ENCODE data around the gene TGFB1I1. TPM values are rescaled to one million over a fixed set of nuclear protein-coding genes. Genes with fewer than 3 reads are reported as not detected.
"Not testable (repeated sequence)": the region's sequence is repeated elsewhere in the genome, so short reads cannot be mapped to it uniquely, and the experiment has no call there.

Gene TGFB1I1
- polyA plus RNA-seq, 3 donors = 5.0 to 59.9 (median 32.0) TPM

DNA sequence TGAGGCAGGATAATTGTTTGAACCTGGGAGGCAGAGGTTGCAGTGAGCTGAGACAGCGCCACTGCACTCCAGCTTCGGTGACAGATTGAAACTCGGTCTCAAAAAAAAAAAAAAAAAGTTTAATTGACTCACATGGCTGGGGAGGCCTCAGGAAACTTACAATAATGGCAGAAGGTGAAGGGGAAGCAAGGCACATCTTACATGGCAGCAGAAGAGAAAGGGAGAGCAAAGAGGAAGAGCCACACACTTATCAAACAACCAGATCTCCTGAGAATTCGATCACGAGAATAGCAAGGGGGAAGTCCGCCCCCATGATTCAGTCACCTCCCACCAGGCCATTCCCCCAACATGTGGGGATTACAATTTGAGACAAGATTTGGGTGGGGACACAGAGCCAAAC, 26.0 kb upstream of the TGFB1I1 start:
- H3K27ac ChIP-seq (ENCODE audit: low read depth, low read length) = not testable (repeated sequence)
- WGBS, 3 donors = 72 to 83% (median 72%) methylated on average over 6 of the region's 6 CpGs

DNA sequence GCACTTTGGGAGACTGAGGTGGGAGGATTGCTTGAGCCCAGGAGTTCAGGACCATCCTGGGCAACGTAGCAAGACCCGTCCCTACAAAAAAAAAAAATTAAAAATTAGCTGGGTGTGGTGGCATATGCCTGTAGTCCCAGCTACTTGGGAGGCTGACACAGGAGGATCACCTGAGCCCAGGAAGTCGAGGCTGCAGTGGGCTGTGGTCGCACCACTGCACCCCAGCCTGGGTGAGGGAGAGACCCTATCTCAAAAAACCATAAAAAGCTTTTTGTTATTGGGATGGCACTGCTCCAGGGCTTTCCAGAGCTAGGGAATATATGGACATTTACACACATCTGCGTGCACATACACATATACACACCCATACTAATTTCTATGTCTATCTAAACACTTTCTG, 20.8 kb upstream of the TGFB1I1 start:
- no peak overlapping the region for H3K27ac ChIP-seq (ENCODE audit: low read depth, low read length)
- 85 to 89% (median 86%) methylated on average over 5 of the region's 5 CpGs for WGBS, 3 donors

DNA sequence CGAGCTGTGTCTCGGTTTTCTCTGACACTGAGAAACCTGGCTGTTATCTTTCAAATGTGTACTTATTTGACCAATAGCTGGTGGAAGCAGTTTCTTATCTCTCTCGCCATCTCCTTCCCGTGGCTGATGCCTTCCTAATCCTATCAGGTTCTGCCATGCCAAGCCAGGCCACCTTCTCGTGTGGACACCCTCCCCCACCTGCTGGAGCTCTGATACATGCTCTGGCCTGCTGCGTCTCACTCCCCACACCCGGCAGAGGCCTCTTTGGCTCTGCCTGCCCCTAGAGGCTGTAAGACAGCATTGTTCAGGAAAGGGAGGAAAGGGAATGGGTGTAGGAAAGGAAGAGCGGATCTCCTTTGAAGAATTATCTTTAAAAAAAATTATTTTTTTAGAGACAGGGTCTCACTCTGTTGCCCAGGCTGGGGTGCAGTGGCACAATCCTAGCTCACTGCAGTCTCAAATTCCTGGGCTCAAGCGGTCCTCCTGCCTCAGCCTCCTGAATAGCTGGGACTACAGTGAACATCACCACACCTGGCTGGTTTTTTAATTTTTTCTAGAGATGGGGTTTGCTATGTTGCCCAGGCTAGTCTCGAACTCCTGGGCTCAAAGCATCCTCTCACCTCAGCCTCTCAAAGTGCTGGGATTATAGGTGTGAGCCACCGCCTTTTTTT, 20.1 kb upstream of the TGFB1I1 start:
- no peak overlapping the region for H3K27ac ChIP-seq (ENCODE audit: low read depth, low read length)
- 42 to 55% (median 48%) methylated on average over 11 of the region's 11 CpGs for WGBS, 3 donors

DNA sequence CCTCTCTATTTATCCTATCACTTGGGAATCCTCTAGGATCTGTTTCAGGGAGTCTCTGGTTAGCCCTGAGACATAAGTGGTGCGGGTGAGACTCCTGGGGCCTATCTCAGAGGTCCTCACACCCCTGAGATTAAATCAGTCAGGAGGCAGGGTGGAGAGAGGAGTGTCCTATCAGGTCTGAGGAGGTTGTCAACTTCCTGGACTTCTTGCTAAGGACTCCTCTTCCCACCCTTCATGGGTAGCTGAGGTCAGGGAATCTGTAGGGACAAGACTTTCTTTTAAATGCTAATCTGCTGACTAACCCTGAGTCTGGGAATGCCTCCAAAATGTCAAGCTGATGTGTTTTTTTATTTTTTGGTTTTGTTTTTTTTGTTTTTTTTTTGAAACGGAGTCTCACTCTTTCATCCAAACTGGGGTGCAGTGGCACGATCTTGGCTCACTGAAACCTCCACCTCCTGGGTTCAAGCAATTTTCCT, 19.3 kb upstream of the TGFB1I1 start:
- no peak overlapping the region for H3K27ac ChIP-seq (ENCODE audit: low read depth, low read length)
- WGBS, 3 donors = 41 to 54% (median 53%) methylated on average over 3 of the region's 3 CpGs

DNA sequence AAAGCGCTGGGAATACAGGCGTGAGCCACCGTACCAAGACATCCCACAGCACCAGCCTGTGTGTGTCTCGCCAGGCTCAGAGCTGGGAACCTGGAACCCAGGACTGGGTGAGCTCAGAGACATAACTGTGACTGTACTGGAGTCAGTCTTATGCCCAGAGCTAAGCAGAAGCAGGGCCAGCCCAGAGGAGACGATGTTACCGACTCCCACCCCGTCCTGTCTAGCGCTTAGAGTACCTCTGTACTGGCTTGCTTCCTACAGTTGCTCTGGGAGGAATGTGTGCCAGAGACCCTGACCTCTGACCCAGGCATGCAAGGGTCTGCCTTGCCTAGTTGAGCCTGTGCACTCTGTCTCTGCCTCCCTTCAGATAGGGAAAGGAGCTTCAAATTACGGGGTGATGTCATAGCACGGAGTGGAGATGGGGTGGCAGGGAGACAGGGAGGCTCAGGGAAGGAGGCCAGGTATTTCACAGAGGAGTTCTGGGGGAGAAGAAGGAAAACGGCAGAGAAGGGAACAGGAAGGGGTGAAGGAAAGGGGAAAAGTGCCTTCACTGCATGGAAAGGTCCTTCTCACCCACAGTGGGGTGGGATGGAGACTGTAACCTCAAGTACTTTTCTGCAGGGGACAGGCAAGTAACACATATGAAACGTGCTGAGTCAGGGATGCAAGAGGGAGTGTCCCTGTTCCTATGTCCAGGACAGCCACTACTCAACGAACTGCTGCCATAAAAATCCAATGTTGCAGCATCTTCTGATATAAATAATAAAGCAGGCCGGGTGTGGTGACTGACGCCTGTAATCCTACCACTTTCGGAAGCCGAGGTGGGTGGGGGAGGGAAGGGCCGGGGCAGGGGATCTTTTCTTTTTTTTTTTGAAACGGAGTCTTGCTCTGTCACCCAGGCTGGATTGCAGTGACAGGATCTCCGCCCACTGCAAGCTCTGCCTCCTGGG, 18.4 kb upstream of the TGFB1I1 start:
- no peak overlapping the region for H3K27ac ChIP-seq (ENCODE audit: low read depth, low read length)
- 44 to 57% (median 45%) methylated on average over 19 to 20 of the region's 20 CpGs for WGBS, 3 donors

DNA sequence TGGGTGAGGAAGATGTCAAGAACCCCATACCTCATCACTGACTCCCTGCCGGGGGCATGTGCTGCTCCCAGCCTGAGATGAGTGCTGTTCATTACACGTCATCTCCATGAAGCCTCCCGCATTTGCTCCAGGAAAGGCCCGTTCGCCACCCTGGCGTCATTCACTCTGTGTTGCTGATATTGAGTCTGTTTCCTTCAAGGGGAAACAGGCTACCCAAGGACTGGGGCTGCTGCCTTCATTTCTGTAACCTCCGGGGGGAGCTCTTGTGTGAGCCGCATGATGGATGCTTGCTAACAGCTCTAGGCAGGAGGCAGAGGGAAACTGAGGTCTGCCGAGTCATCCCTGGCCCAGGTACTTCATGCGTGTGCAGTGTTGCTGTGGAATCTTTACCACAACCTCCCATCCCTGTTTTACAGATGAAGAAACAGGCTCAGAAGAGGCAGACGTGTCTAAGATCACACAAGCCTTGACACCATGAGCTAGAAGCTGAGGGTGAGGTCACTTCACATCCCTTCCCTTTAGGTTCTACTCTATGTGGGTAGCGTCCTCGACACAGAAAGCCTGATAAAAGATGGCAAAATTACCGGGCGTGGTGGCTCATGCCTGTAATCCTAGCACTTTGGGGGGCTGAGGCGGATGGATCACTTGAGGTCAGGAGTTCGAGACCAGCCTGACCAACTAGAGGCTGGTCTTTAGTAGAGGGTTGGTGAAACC, 16.2 kb upstream of the TGFB1I1 start:
- WGBS, 3 donors = 63 to 71% (median 66%) methylated on average over 17 of the region's 17 CpGs
- no peak overlapping the region for H3K27ac ChIP-seq (ENCODE audit: low read depth, low read length)

DNA sequence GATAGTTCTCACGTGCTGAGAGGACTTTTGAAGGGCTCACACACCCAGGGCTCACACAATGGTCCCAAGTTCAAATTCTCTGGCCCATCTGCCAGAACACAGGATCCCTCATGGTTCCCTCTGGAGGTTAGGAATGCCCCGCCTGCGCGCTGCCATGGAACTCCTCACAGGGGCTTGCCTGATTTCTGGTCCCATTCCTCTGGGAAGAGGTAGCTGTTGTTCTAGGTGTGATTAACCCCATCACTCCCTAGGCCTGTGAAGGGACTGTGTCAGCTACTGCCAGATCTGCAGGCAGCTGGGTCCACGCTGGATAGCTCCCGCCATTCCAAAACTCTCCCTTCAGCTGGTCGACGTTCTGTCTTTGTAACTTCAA, 15.0 kb upstream of the TGFB1I1 start:
- WGBS, 3 donors = 71 to 83% (median 79%) methylated on average over 8 of the region's 8 CpGs
- no peak overlapping the region for H3K27ac ChIP-seq (ENCODE audit: low read depth, low read length)

DNA sequence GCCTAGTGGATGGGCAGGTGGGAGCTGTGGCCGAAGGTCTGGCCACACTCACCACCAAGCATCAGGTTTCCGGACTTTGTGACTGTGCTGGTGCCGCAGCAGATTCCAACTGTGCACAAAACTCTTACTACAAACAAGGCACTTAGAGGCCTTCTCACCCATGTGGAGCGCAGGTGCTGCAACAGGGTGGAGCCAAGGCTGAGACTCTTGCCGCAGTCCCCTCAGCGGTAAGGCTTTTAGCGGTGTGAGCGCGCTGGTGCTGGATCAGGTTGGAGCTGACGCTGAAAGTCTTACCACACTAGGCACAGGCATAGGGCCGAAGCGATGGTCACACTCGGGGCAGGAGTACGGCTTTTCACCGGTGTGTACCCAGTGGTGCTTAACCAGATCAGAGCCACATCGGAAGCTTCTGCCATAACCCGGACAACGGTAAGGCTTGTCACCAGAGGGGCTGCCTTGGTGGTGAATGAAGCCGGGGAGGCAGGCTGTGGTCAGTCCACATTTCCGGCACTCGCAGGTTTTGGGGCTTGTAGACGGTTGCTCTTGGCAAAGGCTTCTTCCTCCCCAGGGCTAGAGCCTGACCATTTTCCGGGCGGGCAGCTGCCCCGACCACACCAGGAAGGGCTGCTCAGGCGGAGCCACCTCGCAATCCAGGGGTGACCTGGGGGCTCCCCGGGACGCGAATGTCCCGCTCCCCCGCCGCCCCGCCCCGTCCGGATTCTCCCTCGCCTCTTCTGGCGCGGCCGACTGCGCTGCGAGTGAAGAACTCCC, 13.7 kb upstream of the TGFB1I1 start:
- WGBS, 3 donors = 1 to 2% (median 1%) methylated on average over 39 to 42 of the region's 42 CpGs
- H3K27ac ChIP-seq (ENCODE audit: low read depth, low read length) = peak overlapping the region; percentile 38

DNA sequence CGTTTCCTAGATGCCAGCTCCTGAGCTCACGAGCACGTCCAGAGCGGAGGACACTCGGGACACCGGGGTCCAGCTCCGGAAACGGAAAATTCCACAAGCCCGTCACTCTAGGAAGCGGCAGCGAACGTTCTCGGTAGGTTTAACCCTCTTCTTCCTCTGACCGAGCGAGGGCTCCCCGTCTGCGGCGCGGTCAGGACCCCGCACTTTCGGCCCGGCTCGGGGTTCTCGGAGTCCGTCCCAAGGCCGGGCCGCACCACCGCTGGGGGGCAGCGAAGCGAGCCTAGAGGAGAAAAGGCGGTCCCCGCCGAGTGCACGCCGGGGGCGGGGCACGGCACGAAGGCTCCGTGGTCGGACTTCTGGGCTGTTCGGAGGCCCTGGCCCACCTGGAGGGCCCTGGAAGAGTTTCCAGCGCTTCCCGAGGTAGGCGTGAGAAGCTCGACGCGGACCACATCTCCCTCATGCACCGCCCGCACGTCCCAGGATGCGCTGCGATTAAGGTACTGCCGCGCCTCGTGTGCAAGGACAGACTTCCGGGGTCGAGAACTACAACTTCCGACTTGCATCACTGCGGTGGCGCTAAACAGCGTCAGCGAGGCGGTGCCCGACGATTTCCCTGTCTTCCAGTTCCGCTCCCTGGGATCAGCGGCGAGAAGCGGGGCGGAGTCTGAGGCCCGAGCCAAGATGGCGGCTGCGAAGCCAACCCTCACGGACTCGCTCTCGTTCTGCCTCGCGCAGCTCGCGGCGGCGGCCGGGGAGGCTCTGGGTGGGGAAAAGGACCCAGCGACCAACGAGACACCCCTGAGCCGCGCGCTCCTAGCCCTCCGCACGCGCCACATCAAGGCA, 12.9 kb upstream of the TGFB1I1 start, which contains the start of gene ARMC5:
Gene ARMC5, plus strand, starts transcription at position 658 of the 843 bp plus-strand sequence. Its CDS starts 24 bp downstream, at position 682.
- WGBS, 3 donors = 0 to 1% (median 1%) methylated on average over 91 of the region's 91 CpGs
- peak within 1 kb of the TSS; percentile 98 for H3K27ac ChIP-seq (ENCODE audit: low read depth, low read length)

DNA sequence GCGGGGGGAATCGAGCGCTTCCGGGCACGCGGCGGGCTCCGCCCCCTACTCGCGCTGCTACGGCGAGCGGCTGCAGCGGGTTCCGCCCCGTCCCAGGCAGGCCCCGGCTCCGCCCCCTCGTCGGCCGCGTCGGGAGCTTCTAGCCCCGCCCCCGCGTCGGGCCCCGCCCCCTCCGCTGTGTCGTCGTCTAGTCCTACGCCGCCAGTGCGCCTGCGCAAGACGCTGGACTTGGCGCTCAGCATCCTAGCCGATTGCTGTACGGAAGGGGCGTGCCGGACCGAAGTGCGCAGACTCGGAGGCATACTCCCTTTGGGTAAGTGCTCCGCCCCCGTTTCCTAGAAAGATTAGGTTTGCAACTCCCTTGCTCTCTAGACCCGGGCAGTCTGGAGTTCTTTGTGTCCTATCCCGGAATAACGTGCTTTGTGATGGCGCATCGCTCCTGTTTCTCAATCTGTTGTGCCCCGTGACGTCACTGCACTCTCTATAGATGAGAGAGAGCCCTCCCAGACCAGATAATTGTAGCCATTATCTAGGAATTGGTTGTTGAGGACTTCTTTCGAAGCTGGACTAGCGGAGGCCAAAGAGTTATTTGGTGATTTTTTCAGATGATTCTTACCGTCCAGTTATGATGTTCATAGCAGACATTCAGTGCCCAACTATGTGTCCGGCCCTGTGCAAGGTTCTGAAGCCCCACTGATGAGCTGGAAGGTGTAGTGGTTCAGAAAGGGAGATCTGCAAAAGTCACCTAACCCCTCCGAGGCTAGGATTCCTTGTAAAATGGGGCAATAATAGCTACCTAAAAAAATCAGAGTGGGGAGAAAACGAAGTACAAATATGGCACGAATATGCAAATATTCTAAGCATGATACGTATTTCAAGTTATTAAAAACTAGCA, 12.0 kb upstream of the TGFB1I1 start:
- peak overlapping the region; percentile 98 for H3K27ac ChIP-seq (ENCODE audit: low read depth, low read length)
- WGBS, 3 donors = 3% methylated on average over 57 to 61 of the region's 61 CpGs

DNA sequence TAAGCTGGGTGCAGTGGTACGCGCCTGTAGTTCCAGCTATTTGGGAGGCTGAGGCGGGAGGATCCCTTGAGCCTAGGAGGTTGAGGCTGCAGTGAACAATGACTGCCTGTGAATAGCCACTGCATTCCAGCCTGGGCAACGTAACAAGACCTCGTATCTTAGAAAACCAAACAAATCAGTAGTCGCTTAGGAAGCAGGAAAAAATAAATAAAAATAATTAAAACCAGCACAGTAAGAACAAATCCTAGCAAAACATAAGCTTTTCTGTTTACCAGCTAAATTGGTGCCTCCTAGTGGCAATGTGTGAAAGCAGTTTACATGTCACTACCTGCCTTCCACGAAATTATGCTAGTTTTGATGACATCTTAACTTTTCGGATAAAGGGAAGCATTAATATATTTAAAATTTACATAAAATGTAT, 11.4 kb upstream of the TGFB1I1 start:
- WGBS, 3 donors = 43 to 47% (median 47%) methylated on average over 8 of the region's 8 CpGs
- H3K27ac ChIP-seq (ENCODE audit: low read depth, low read length) = no peak overlapping the region

DNA sequence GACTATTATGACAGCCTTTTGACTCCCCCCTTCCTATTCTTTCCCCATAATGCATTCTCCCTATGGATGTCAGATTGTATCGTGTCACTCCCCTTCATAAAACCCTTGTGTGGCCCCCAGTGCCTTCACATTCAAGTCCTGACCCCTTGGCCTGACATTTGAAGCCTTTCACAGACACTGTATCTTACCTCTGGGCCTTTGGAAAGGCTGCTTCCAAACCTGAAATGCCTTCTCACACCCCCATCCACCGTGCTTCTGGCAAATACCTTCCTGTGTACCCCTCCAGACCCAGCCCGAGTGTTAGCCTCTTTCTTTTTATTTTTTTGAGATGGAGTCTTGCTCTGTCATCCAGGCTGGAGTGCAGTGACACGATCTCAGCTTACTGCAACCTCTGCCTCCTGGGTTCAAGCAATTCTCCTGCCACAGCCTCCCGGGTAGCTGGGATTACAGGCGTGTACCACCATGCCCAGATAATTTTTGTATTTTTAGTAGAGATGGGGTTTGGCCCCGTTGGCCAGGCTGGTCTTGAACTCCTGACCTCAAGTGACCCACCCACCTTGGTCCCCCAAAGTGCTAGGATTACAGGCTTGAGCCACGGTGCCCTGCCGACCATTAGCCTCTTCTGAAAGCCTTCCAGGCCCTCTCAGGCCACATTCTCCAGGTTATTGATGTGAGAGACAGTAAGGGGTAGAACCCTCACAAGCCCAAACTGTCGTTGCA, 10.6 kb upstream of the TGFB1I1 start:
- WGBS, 3 donors = 87% methylated on average over 10 of the region's 10 CpGs
- H3K27ac ChIP-seq (ENCODE audit: low read depth, low read length) = no peak overlapping the region

DNA sequence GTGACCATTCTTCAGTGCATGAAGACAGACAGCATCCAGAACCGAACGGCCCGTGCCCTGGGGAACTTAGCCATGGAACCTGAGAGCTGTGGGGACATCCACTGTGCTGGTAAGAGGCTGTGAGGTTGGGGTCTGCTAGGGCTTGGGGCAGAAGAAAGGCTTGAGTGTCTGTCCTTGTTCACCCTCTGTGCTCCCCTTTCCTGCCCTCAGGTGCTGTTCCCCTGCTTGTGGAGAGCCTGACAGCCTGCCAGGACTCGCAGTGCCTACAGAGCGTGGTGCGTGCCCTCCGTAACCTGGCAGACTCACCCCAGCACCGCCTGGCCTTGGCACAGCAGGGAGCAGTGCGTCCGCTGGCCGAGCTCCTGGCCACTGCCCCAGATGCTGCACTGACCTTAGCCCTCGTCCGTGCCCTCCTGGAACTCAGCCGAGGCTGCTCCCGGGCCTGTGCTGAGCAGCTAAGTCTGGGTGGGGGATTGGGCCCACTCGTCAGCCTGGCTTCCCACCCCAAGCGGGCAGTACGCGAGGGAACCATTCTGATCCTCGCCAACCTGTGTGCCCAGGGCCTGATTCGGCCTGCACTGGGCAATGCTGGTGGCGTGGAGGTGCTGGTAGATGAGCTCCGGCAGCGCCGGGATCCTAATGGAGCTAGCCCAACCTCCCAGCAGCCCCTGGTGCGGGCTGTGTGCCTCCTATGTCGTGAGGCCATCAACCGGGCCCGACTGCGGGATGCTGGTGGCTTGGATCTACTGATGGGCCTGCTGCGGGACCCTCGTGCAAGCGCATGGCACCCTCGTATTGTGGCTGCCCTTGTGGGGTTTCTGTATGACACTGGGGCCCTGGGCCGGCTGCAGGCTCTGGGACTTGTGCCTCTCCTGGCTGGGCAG, 9.8 kb upstream of the TGFB1I1 start:
- H3K27ac ChIP-seq (ENCODE audit: low read depth, low read length) = no peak overlapping the region
- 92 to 94% (median 94%) methylated on average over 35 of the region's 35 CpGs for WGBS, 3 donors

DNA sequence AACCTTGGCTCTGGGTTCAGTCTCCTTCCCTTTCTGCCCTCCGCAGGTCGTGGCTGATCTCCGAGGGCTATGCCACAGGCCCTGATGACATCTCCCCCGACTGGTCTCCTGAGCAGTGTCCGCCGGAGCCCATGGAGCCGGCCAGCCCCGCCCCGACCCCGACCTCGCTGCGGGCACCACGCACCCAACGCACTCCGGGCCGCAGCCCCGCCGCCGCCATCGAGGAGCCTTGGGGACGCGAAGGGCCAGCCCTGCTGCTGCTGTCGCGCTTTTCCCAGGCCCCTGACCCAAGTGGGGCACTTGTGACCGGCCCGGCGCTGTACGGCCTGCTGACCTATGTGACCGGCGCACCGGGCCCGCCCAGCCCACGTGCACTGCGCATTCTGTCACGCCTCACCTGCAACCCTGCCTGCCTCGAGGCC, 7.6 kb upstream of the TGFB1I1 start:
- no peak overlapping the region for H3K27ac ChIP-seq (ENCODE audit: low read depth, low read length)
- WGBS, 3 donors = 96% methylated on average over 36 of the region's 36 CpGs

DNA sequence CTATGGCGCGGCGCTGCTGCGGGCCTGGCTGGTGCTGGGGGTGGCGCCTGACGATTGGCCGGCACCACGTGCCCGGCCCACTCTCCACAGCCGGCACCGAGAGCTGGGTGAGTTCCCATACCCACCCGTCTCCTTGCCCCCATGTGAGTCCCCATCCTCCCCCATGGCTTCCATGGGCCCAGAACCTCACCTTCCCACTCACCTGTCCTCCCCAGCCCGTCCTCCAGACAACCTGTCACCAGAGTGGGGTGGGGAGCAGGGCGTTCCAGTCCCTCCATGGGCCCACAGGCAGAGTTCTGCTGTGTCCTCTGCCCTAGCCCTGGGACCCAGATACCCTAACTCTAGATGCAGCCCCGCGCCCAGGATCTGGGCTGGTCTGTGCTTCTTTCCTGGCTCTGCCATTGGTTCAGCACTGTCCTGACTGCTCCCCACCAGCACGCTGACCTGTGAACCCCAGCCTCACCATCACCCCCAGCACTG, 7.1 kb upstream of the TGFB1I1 start:
- 88 to 95% (median 91%) methylated on average over 17 of the region's 17 CpGs for WGBS, 3 donors
- no peak overlapping the region for H3K27ac ChIP-seq (ENCODE audit: low read depth, low read length)

All from adipose tissue (tissue), 3 donors.